ENCODE data around the gene DVL1.

Gene DVL1

DNA sequence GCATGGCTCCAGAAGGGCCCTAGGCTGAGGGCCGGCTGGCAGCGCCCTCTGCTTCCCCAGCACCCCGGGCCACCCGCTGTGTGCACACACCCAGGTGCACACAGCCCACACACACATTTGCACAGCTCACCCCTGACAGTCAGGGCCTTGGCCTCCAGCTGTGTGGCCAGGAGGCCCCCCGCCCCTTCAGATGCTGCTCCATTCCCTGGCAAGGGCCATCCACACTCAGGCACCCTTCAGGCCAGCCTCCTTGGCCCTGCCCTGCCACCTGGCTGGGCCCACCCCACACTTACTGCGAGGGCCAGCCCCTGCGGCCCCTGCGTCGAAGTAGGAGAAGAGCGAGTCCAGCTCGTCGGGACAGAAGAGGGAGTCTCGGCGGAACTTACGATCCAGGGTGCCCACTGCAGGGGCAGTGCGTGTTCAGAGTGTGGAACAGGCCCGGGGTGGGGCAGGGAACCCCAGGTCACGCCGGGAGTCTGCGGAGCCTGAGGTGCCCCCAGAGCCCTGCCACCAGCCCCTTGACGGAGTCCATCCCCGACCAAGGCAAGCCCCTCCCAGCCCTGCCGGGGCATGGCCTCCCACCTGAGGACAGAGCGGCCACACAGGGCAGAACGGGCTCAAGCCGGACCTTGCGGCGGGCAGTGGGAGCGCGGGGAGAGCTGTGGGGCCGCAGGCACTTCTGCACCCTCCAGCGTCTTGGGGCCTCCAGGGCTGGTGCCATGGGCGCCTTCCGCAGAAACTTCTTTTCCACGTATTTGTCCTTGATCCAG is 53.9 kb downstream of the DVL1 start:
- no peak for DNase-seq

DNA sequence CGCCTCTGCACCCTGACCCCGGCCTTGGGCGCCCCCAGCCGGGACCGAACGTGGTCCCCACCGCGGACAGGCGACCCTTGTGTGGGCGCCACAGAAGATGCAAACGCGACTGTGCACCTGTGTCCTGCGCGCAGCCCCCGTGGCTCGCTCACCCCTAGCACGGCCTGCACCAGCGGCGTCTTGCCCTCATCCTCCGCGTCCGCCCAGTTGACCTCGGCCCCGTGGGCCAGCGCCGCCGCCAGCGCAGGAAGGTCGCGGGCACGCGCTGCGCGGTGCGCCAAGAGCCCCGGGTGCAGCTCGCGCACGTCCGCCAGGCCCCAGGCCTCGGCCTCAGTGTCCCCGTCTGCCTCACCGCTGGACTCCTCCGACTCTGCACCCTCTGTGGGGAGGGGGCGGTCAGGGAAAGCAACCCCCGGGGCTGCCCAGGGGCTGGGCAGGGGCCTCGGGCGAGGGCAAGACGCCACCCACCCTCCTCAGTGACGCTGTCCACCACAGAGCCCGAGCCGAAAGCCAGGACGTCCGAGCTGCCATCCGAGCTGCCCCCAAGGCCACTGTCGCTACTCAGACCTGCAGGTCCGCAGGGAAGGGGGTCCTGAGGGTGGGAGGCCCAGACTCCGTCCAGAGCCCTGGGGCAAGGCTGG is 54.8 kb downstream of the DVL1 start:
- DNase-seq = no peak

DNA sequence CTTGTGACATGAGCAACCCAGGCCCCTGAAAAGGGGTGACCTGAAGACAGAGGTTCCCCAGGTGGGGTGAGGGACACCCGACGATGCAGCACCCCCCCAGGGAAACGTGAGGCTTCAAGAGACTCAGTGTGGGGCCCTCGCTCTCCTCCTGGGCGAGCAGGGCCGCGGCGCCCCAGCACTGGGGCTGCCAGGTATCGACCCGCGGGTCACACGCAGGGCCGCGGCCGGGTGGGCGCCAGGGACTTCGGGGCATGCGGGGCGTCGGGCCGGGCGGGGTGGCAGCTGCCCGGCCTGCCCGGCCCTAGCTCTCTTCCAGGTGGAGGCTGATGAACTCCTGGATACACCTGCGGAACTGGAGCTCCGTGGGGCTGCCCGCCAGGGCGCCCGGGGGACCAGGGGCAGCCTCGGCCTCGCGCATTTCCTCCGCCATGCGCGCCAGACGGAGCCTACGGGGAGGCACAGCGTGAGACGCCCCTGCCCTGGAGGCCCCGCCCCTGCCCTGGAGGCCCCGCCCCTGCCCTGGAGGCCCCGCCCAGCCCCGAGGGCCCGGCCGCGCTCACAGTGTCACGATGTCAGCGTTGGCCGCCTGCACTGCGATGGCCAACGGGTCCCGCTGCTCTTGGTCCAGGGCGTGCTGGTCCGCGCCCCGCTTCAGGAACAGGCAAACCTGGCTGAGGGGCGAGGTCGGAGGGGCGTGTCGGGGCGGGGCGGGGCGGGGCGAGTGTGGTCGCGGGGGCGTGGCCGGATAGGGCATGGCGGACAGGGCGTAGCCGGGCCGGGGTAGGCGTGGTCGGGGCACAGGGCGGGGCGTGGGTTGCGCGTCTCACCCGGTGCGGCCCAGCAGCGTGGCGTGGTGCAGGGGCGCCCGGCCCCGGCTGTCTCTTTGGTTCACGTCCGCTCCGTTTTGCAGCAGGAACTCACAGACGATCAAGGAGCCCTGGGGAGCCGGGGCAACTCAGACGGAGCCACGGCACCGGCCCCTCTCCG is 55.7 kb downstream of the DVL1 start:
- DNase-seq = no peak

DNA sequence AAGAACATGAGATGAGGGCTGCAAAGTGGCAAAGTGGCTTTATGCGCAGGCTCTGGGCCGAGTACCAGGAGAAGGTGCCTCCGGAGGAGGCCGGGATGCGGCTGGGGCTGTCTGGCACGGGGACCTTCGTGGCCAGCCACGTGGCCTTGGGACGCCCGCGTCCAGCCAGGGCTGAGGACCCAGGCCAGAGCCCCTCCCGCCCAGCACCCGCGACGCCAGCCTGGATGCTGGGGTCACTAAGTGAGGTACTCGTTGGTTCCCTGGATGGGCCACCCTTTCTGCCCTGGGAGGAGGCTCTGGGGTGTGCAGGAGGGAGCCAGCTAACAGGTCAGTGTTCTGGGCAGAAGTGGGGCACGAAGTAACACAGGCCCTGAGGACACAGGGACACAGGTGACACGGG is 56.4 kb downstream of the DVL1 start:
- no peak for DNase-seq

DNA sequence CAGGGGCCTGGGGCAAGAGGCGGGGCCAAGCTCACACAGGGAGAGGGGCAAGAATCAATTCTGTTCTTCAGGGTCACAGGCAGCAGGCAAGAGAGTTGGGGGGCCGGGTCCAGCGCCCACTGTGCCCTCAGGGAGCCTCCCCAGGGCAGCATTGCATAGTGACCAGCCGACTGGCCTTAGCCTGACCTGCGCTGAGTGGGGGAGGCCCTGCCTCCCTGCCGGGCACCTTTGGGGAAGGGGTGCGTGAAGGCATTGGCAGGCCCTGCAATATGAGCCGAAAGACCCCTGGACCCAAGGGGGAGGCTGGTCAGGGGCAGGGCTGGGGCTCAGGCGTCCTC is 56.8 kb downstream of the DVL1 start:
- no peak for DNase-seq

DNA sequence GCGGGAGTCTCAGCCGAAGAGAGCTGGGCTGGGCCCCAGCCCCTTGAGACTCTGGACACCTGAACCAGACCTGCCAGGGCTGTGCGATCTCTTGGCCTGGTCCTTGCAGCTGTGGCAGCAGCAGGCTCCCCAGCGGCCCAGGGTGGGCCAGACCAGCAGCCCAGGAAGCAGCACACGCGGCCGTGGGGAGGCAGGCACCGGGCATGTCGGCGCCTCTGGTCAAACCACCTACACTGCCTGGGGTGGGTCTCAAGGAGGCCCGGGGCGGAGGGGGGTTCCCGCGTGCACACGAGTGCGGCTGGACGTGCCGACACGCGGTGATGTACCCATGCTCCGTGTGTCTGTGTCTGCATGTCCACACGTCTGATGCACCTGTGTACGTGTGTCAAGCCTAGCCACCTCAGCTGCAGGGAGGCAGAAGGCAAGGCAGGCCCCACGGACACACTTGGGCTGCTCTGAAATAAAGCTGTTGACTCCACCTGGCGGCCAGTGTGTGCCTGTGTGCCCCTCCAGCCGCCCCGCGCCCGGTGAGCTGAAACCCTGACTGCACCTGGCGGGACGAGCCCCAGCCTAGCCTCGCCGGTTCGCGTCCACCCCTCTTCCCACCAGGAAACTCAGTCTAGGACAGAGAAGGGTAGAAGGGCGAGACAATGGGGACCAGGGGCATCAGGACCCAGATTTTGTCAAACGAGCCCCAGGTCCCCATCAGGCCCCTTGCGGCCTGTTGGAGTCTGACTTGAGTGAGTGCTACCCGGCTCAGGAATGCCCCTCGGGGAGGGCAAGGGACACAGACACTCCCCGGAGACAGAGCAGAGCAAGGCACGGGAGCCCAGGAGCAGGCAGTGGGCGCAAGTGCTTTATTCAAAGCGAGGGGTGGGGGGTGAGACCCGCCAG is 57.4 kb downstream of the DVL1 start:
- no peak for DNase-seq

DNA sequence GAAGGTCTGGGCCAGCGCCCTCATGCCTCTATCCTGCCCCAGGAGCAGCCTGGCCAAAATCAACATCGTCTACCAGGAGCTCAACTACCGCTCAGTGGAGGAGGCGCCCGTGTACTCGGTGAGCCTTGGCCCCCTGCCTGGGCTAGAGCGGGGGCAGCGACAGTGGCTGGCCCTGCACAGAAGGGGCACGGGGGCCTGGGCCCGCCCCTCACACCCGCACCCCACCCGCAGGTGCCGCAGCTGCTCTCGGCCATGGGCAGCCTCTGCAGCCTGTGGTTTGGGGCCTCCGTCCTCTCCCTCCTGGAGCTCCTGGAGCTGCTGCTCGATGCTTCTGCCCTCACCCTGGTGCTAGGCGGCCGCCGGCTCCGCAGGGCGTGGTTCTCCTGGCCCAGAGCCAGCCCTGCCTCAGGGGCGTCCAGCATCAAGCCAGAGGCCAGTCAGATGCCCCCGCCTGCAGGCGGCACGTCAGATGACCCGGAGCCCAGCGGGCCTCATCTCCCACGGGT is 58.1 kb downstream of the DVL1 start:
- DNase-seq = no peak

DNA sequence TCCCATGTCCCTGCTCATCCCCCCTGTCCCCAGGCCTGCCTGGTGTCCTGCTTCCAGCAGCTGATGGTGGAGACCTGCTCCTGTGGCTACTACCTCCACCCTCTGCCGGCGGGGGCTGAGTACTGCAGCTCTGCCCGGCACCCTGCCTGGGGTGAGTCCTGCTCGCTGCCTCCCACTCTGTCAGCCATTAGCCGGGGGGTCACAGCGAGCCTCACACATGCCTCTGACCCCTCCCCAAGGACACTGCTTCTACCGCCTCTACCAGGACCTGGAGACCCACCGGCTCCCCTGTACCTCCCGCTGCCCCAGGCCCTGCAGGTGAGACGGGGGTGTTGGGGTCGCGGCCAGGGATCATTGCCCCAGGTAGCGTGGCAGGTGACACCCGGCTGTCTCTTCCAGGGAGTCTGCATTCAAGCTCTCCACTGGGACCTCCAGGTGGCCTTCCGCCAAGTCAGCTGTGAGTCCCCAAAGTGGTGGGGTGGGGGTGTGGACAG is 58.9 kb downstream of the DVL1 start:
- DNase-seq = no peak

DNA sequence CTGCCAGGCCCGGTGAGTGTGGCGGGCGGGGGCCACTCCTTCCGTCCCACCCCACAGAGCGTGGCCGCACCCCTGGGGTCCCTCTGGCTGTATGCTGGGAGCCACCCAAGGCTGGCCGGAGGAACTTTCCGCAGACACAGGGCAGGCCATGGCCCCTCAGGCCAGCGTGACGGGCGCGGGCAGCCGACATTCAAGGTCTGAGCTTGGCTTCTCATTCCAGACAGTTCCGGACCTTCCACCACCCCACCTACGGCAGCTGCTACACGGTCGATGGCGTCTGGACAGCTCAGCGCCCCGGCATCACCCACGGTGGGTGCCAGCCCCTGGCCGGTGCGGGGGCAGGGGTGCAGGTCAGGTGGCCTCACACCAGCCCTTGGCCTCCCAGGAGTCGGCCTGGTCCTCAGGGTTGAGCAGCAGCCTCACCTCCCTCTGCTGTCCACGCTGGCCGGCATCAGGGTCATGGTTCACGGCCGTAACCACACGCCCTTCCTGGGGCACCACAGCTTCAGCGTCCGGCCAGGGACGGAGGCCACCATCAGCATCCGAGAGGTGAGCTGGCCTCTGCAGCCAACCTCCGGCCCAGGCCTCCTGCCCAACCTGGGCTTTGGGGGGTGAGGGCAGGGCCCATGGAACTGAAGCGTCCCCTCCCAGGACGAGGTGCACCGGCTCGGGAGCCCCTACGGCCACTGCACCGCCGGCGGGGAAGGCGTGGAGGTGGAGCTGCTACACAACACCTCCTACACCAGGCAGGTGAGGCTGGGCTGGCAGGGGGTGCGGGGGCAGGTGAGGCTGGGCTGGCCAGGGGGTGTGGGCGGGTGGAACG is 61.7 kb downstream of the DVL1 start:
- DNase-seq = no peak

DNA sequence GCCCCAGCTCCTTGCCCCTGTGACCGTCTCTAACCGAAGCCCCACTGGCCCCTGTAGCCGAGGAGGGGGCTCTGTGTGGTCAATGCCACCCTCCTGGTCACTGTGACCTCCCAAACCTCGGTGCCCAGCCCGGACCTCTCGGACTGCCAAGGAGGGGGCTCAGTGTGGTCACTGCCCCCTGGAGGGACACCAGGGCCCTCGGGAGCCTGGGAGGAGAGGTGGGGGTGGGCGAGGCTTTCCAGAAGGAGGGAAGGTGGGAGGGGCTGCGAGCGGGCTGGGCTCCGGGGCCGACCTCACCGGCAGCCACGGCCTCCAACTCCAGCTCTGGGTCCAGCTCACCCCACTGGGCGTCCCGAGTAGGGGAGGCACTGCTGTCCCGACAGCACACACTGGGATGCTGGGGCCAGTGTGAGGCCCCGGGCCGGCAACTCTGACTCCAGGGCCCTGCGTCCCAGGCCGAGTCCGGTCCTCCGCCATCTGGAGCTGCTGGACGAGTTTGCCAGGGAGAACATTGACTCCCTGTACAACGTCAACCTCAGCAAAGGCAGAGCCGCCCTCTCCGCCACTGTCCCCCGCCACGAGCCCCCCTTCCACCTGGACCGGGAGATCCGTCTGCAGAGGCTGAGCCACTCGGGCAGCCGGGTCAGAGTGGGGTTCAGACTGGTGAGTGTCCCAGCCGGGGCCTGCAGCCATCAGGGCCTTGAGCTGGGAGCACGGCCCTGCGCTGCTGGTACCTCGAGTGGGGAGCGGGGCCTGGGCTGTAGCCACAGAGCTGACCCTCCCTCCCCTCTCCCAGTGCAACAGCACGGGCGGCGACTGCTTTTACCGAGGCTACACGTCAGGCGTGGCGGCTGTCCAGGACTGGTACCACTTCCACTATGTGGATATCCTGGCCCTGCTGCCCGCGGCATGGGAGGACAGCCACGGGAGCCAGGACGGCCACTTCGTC is 62.6 kb downstream of the DVL1 start:
- no peak for DNase-seq

DNA sequence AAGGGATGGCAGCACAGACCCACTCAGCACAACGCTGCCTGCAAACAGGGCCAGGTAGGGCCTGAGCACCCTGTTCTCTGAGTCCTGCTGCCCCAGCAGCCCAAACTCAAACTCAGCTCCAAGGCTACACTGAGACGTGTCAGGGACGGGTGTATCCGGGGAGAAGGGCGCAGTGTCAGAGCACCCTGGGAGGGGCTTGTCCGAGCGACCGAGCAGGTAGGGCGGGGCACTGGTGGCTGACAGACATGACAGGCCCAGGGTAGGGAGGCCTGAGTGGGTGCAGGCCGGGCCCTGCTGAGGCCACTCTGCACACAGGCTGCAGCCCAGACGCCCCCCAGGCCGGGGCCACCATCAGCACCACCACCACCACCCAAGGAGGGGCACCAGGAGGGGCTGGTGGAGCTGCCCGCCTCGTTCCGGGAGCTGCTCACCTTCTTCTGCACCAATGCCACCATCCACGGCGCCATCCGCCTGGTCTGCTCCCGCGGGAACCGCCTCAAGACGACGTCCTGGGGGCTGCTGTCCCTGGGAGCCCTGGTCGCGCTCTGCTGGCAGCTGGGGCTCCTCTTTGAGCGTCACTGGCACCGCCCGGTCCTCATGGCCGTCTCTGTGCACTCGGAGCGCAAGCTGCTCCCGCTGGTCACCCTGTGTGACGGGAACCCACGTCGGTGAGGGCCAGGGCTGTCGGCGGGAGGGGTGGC is 63.5 kb downstream of the DVL1 start:
- no peak for DNase-seq

All from activated gamma-delta T cell (primary cell).